Measurements from ENCODE around the gene GRID2. TPM values are rescaled to one million over a fixed set of nuclear protein-coding genes. Genes with fewer than 3 reads are reported as not detected.

GRID2 gene
- total RNA-seq, 1 donor from 2014 or later, result not detected

DNA sequence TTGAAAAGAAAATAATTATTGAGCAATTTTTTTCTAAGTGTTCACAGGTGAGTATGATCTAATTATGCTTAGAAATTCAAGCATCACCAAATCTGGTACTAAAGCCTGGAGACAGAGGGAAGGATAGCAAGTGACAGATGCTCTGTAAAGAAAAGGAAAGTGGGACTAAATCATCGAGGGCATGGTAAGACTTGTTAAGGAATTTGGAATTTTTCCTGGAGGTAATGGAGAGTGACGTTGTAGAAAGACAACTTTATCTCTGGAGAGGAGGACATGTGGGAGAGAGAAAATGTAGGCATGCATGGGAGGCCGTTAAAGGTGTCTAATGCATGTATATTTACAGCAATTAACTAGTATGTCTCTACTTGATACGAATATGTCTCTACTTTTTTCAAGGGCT, 1191.6 kb downstream of the GRID2 start:
- DNase-seq (ENCODE audit: extremely low spot score in 2 of 2), result no peak
- Histone ChIP-seq H3K36me3 (no peaks in the 10 kb centered on the region), H3K27ac (no peak overlapping the region), H3K27me3 (no peaks in the 10 kb centered on the region), H3K4me3 (no peak overlapping the region), H3K4me1 (no peaks in the 10 kb centered on the region), H3K9me3 (no peaks in the 10 kb centered on the region)
- TF ChIP-seq, protein P1, sequence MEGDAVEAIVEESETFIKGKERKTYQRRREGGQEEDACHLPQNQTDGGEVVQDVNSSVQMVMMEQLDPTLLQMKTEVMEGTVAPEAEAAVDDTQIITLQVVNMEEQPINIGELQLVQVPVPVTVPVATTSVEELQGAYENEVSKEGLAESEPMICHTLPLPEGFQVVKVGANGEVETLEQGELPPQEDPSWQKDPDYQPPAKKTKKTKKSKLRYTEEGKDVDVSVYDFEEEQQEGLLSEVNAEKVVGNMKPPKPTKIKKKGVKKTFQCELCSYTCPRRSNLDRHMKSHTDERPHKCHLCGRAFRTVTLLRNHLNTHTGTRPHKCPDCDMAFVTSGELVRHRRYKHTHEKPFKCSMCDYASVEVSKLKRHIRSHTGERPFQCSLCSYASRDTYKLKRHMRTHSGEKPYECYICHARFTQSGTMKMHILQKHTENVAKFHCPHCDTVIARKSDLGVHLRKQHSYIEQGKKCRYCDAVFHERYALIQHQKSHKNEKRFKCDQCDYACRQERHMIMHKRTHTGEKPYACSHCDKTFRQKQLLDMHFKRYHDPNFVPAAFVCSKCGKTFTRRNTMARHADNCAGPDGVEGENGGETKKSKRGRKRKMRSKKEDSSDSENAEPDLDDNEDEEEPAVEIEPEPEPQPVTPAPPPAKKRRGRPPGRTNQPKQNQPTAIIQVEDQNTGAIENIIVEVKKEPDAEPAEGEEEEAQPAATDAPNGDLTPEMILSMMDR (IDR thresholded peaks at IDR 0.05), result no peak
- no peak for TF ChIP-seq POLR2A (IDR thresholded peaks at IDR 0.05)
- no peak for TF ChIP-seq POLR2AphosphoS5 (IDR thresholded peaks at IDR 0.05; ENCODE audit: insufficient read depth in 1 of 2, low read depth in 1 of 2)
- intact Hi-C loops (cut with DNase I), result no loop called here

DNA sequence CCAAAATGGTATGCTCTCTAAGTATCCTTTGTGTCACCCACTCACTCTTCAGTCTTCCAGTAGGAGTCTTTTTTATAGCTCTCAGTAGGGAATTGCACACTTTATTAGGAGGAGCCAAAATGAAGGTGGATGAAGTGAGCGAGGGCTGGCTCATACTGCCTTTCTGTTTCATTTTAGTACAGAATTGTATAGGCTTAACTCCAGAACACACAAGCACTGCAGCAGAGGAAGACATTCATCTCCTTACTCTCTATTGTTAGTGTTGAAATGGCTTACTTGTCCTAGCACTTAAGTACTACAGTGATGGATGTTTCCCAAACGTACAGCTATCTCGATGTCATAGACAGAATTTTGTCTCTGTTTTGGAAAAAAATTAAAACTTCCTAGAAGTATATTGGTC, 1197.5 kb downstream of the GRID2 start:
- Histone ChIP-seq H3K36me3 (no peaks in the 10 kb centered on the region), H3K27ac (no peak overlapping the region), H3K4me1 (no peaks in the 10 kb centered on the region), H3K27me3 (no peaks in the 10 kb centered on the region), H3K9me3 (no peaks in the 10 kb centered on the region), H3K4me3 (no peak overlapping the region)
- intact Hi-C loops (cut with DNase I), result no loop called here
- no peak for DNase-seq (ENCODE audit: extremely low spot score in 2 of 2)
- TF ChIP-seq, protein P1 (IDR thresholded peaks at IDR 0.05), result no peak
- no peak for TF ChIP-seq POLR2A (IDR thresholded peaks at IDR 0.05)

GRCh38 chr4:93501946-93502345, 1198.2 kb downstream of the GRID2 start:
- Histone ChIP-seq H3K4me3 (no peak overlapping the region), H3K27ac (no peak overlapping the region), H3K36me3 (no peaks in the 10 kb centered on the region), H3K9me3 (no peaks in the 10 kb centered on the region), H3K4me1 (no peaks in the 10 kb centered on the region), H3K27me3 (no peaks in the 10 kb centered on the region)
- TF ChIP-seq, protein P1 (IDR thresholded peaks at IDR 0.05), result no peak
- TF ChIP-seq POLR2A (IDR thresholded peaks at IDR 0.05) (no peak), POLR2AphosphoS5 (IDR thresholded peaks at IDR 0.05; ENCODE audit: insufficient read depth in 1 of 2, low read depth in 1 of 2) (no peak)
- intact Hi-C loops (cut with DNase I), result no loop called here
- DNase-seq (ENCODE audit: extremely low spot score in 2 of 2), result no peak

DNA sequence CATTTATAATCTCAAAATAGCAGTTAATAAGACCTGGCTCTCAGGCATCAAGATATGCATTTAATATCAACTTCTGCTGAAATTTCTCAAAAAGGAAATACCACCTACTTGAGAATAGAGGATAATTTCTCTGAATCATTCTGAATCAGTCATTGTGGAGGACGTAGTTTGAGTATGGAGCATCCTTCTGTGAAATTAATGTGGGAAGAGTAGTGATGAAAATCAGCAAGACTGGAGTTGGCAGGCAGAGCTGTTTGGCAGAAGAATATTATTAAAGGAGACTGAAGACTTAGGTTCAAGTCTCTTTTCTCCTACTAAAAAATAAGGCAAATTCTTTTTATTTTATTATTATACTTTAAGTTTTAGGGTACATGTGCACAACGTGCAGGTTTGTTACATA, 1199.2 kb downstream of the GRID2 start:
- Histone ChIP-seq H3K9me3 (no peaks in the 10 kb centered on the region), H3K27me3 (no peaks in the 10 kb centered on the region), H3K27ac (no peak overlapping the region), H3K4me1 (no peaks in the 10 kb centered on the region), H3K4me3 (no peak overlapping the region), H3K36me3 (no peaks in the 10 kb centered on the region)
- DNase-seq (ENCODE audit: extremely low spot score in 2 of 2), result no peak
- intact Hi-C loops (cut with DNase I), result no loop called here
- TF ChIP-seq, protein P1 (IDR thresholded peaks at IDR 0.05), result no peak
- no peak for TF ChIP-seq POLR2AphosphoS5 (IDR thresholded peaks at IDR 0.05; ENCODE audit: insufficient read depth in 1 of 2, low read depth in 1 of 2)
- no peak for TF ChIP-seq POLR2A (IDR thresholded peaks at IDR 0.05)

- intact Hi-C loops (cut with DNase I), result no loop called here
- TF ChIP-seq POLR2A (IDR thresholded peaks at IDR 0.05), result no peak
- TF ChIP-seq, protein P1 (IDR thresholded peaks at IDR 0.05), result no peak
- TF ChIP-seq POLR2AphosphoS5 (IDR thresholded peaks at IDR 0.05; ENCODE audit: insufficient read depth in 1 of 2, low read depth in 1 of 2), result no peak
- H3K4me3 ChIP-seq, result no peak overlapping the region
These were observed 1210.1 kb downstream of the GRID2 start for GRCh38 chr4:93513851-93514250.

More at GRCh38 chr4:93513851-93514250, 1210.1 kb downstream of the GRID2 start:
- Histone ChIP-seq H3K9me3 (no peaks in the 10 kb centered on the region), H3K36me3 (no peaks in the 10 kb centered on the region), H3K27me3 (no peaks in the 10 kb centered on the region), H3K4me1 (no peaks in the 10 kb centered on the region), H3K27ac (no peak overlapping the region)
- DNase-seq (ENCODE audit: extremely low spot score in 2 of 2), result no peak
